ENCODE measurements around the gene ABL1. TPM values are rescaled to one million over a fixed set of nuclear protein-coding genes. Genes with fewer than 3 reads are reported as not detected.

The ABL1 gene
- total RNA-seq, 1 donor, result 21.5 TPM

DNA sequence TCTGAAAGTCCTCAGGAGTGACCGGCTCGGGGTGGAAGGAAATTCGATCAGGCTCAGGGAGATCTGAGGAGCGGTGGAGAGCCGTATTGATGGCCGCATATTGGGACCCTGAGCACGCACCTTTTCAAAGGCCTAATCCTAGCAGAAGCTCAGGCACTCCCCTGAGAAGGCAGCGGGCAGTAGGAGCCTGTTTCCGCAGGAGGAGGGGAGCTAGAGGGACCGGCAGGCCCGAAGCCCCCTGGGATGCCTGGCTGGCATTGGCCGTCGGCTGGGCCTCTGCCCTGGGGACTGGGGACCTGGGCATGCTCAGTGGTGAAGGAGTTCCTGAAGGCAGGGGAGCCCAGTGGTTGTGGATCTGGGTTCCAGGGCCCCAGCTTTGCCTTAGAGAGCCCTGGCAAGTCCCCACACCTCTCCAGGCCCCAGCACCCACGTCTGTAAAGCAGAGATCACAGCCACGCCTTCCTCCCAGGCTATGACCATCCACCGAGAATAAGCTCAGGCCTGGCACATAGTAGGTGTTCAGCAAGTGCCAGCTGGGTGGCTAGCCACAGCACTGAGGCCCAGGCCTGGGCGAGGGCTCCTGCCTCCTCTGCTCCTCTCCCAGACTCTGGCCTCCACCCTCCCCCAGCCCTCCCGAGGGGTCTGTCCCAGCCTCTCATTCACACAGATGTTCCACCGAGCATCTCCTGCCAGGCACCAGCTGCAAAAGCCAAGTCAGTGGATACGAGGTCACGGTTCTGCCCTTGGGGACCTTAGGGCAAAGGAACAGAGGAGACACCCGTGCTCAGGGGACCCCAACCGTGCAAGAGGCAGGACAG is 78.8 kb downstream of the ABL1 start:
- no peak for DNase-seq (ENCODE audit: low read depth in 2 of 3, low spot score in 2 of 3)

DNA sequence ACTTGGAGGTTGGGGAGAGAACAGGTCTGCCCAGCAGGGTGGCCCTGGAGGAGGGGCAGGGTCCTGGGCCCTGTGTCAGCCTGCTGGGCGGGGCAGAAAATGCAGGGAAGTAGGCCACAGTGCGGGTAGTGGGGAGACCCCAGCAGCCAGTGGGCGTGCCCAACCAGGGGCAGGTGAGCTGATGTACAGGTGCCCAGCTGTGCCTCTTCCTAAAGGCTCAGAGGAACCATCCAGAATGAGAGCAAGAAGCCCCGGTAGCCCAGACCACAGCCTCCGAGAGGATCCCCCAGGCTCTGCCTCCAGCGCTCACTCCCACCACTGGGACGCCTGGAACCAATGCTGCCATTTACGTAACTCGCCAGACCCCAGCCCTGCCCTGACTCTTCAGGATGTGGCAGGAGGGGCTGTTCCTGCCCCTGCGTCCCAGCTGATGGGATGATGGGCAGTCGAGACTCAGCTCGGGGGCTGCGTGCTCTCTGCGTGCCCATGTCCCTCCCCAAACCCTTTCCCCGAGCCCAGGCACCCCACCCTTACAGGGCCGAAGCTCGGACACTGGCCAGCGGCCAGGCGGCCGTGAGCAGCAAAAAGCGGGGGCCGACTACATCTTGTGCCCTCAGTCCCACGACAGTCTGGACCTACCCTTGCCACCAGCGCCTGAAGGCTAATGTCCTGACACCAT is 79.5 kb downstream of the ABL1 start:
- no peak for DNase-seq (ENCODE audit: low read depth in 2 of 3, low spot score in 2 of 3)

DNA sequence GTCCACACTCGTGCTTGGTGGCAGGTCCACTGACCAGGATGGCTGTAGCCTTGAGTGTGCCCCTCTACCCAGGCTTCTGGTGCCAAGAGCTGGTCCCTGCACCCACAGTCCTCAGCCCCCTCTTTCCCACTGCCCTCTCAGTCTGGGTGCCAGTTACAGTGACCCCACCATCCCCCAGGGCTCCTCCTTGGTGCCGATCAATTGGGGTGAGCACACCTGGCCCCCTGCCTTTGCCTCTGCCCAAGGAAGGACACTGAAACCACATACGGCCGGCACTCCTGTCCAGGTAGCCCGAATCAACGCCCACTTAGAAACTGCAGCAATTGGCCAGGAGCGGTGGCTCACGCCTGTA is 80.0 kb downstream of the ABL1 start:
- DNase-seq (ENCODE audit: low read depth in 2 of 3, low spot score in 2 of 3), result no peak

DNA sequence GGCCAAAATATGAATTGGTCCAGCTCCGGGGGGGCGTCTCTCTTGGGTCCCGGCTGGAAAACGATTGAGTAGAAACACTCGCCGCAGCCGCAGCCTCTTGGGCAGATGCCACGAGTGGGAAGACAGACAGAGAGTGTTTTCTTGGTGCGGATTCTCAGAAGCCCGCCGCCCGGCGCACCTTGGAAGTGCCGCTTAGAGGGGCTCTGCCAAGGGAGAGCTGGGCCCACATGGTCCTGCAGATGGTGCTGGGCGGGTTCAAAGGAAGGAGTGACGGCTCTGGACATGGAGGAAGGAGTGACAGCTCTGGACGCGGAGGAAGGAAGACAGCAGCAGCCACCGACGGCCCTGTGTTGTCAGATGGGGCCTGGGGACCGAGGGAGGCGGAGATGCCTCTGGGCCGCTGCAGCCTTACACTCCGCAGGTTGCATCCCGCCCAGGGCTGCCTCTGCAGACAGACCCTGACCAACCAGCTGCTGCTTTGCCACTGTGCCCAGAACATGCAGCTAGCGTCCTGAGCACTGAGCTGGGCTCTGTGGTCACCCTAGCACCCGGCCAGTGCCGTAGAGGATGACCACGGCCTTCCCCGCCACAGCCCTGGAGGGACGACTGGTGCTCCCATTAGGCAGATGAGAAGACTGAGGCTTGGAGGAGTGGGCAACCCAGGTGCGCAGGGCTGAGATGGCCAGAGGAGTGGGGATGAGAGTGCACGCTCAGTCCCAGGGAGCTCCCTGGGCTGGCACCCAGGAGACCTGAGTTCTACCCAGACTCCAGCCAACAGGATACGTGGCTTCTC is 82.3 kb downstream of the ABL1 start:
- no peak for DNase-seq (ENCODE audit: low read depth in 2 of 3, low spot score in 2 of 3)

DNA sequence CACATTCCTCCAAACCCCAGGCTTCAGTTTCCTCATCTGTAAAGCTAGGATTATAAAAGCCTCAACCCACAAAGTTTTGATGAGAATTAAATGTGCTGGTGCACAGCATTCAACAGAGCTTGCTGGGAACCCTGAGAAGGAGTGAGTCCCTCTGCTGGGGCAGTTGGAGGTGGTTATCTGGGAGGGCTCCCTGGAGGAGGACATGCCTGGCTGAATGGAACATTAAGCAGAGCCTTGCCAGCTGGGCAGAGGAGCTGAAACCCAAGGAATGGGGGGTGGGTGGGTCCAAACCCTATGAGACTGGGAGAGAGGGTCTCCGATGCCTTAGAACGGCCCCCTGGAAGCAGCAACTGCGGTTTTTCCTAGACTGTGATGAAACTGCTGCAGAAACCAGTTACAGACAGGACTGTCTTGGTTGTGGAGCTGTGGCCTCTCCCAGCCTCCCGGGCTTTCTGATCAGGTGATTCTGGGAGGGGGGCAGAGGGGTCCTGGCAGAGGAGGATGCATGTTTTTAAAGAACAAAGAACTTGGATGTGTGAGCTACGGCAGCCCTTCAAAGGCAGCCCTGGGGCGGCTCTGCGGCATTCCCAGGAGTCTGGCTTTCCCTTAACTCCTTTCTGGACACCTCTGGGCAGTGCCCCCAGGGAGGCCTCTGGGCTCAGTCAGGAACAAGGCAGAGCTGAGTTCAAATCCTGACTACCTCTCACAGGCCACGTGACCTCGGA is 83.2 kb downstream of the ABL1 start:
- DNase-seq (ENCODE audit: low read depth in 2 of 3, low spot score in 2 of 3), result no peak

DNA sequence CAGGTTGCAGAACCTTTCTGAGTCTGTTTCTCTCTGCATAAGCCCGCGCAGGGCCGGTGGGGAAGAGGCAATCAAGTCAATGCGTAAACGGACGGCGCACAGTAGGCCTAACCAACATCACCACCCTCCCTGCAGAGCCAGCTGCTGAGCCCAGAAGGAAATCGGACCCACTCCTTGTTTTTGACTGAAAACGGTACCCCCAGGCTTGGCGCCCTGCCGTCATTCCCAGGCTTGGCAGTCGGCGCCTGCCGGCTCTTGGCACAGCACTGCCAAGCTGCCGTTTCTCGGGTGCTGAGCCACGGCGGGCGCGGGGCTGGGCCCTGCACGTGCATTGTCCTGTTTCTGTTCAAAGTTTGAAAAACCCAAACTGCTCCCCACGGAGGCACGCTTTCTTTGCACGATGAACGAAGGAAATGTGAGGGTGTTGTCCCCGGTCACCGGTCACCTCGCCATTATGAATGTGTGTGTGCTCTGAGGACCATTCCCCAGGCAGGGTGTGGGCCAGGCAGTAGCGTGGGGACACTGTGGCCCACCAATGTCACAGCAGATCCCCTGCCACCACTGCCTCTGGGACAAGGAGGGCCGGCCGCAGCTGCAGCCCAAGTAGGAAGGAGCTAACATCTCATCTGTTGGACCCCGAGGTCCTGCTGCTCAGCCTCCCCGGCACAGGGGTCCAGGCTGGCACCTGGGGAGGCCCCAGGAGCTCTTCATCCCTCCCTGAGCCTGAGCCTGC is 83.9 kb downstream of the ABL1 start:
- DNase-seq (ENCODE audit: low read depth in 2 of 3, low spot score in 2 of 3), result no peak

DNA sequence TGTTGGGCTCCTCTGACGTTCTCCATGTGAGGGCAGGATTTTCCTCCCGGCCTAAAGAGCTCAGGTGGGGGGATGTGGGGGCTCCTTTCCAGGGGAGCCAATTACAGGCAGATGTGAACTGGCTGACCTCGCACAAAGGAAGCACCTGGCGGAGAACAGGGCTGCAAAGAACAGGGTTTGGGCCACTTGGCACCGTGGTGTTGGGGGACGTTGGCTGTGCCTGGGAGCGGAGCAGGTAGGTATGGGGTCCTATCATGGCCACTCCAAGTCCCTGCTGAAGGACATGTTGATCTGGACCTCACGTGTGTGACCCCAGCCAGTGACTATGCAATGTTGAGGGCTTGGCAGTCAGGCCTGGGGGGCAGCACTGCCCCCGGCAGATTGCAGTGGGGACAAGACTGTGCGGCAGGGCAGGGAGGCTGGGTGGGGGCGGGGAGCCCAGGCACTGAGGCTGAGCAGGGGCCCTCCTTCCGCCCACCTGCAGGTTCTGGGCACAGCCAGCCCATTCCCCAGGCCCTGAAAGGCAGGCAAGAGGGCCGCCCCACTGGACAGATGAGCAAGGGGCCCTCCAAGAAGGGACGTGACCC is 84.6 kb downstream of the ABL1 start:
- DNase-seq (ENCODE audit: low read depth in 2 of 3, low spot score in 2 of 3), result no peak

DNA sequence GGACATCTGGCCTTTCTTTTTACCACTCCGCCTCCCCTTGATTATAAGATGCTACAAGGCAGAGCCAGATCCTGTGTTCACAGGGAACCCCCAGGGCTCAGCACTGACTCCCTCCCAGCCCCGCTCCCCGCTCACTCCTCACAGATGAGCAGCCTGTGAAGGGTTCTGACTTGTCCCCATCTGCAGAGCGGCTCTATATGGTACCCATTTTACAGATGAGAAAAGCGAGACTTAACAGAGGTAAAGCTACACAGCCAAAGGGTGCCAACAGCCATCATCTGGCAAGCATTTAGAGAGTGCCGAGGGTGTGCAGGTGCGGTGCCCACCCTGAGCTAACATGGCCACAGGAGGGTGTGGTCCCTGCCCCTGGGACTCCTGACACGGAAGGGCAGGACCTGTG is 85.2 kb downstream of the ABL1 start:
- no peak for DNase-seq (ENCODE audit: low read depth in 2 of 3, low spot score in 2 of 3)

DNA sequence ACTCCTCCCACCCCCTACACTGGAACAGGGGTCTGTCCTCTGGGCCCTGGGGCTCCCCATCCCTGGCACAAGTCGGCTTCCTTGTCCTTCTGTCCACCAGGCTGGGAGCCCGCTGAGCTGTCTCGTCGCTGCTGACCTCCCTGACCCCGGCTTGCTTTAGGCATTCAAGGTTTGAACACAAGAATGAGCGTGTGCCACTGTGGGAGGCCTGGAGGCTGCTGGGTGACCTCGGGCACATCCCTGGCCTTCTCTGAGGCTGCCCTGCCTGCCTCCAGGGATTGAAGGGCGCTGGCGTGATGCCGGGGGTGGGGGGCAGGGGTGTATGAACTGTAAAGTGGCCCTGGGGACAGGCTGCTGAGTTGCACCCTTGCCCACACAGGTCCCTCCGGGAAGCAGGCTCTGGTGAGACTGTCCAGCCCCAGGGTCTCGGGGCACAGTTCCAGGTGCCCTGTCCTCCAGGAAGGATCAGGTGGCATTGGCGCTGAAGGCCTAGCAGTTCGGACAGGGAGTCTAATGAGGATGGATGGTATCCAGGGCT is 85.8 kb downstream of the ABL1 start:
- no peak for DNase-seq (ENCODE audit: low read depth in 2 of 3, low spot score in 2 of 3)

DNA sequence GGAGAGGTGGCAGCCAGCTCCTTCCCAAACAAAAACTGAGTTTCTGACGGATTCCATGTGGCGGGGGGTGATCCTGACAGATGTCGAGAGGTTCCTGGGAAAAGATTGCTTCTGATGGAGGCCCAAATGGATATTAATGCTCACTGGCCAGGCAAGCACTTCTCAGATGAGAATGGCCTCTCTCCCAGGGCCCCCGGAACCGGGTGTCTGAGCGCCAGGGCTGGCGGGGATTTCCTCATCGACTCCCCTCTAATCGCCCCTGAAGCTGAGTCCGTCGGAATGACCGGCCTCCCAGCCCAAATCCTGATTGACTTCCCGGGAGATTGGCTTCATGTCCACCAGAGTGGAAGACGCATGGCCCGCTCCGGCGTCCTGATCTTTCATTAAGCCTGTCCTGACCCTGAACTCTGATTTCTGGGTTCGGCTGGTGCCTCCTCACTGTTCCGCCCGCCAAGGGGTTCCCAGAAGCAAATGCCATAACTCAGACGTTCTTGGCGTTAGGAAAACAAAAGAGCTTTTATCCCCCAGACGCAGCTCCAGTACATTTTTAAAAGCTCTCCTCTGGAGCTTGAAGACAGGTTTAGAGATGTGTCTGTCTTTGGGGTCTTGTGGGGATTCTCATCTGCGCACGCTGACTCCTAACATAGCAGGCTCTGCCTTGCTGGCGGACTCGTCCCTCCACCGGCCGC is 86.4 kb downstream of the ABL1 start:
- no peak for DNase-seq (ENCODE audit: low read depth in 2 of 3, low spot score in 2 of 3)

DNA sequence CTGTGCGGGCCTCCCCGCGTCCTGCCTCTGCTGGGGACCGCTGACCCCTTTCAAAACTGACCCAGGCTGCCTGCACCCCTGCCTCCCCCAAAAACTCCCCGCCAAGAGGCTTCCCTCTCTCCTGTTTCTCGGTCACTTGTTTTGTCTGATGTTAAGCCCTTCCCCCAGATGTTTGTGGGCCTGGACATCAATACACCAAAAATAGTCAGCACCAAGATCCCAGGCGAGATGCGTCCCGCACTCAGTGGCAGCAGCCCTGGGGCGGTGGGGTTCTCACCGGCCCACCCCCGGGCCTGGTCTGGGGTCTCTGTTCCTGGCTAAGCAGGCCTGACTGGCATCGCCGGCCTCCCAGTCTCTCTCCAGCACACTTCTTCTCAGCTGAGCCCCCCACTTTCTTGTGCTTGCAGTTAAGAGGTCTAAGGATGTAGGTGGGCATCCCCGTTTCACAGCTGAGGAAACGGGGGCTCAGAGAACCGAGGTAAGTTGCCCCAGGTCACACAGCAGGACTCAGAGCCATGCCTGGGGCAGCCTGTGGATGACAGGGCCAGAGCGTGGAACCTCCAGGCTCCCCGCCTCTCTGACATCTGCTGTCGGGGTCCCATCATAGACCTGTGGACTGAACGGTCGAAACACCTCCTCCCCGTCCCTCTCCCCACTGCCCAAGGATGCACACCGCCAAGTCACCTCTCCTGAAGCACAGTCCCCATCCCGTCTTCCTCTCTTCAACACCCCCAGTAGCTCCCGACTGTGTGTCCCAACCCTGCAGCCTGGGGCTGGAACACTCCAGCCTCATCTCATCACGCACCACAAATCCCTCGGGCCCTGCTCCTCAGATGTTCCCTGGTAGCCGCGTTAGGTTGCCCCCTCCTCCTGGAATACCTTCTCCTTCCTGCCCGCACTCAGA is 87.2 kb downstream of the ABL1 start:
- no peak for DNase-seq (ENCODE audit: low read depth in 2 of 3, low spot score in 2 of 3)

DNA sequence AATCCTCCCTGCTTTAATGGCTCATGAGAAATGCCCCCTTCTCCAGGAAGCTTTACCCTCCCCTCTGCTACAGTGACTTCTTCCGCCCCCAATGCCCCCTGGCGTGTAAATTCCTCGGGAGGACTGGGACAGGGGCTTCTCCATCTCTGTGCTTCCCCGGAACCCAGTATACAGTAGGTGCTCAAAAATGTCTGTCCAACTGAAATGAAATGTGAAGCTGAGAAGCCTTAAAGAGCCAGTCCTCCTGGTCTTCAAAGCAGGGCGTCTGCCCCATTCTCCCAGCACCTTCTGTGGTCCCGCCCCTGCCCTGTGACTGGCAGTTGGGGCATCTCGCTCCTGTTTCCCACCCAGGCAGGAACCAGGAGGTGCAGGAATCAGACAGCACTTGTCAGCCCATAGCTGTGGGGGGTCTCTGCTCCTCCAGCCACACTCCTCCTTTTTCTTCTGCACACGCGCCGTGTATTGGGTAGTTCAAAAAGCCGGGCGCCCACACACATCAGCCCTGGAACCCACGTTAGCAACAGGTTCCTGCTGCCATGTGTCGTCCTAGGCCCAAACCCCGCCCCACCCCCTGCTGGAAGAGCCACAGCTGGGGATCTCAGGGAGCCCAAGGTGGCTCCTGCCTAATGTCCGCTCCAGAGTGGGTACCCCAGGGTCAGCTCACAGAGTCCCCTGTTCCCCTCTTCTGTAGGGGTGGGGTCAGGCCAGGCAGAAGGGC is 88.0 kb downstream of the ABL1 start:
- no peak for DNase-seq (ENCODE audit: low read depth in 2 of 3, low spot score in 2 of 3)

DNA sequence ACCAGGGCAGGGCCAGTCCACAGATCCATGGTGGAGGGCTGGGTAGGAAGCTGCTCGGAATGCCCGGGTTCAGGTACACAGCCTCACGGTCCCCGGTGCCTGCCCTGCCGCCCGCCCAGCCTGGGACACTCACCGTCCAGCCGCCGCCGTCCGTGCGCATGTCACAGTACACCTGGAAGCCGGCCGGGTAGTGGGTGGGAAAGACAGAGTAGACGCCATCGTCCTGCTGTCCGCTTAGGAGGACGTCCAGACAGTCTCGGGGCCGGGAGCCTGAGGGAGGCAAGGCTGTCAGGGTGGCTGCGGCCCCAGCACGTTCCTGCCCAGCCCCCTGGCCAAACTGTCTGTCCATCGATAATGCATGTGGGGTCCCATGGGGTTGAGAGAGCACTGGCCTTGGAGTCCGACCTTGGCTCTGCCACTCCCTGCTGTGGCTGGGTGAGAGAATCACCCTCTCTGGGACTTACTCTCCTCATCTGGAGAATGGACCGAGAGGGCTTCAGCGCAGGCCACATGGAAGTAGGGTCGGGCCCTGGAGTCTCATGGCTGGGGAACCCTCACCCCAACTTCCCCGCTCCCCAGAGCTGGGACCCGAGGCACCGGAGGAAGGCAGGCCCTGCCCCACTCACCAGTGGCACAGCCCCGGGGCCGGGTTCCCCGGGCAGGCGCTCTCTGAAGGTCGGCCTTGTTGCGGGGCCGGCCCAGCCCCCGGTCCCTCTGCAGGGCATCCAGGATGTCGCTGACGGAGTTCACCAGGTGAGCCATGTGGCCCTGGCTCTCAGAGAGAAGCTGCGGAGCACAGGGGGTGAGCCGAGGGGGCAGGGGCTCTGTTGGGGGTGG is 88.8 kb downstream of the ABL1 start:
- no peak for DNase-seq (ENCODE audit: low read depth in 2 of 3, low spot score in 2 of 3)

DNA sequence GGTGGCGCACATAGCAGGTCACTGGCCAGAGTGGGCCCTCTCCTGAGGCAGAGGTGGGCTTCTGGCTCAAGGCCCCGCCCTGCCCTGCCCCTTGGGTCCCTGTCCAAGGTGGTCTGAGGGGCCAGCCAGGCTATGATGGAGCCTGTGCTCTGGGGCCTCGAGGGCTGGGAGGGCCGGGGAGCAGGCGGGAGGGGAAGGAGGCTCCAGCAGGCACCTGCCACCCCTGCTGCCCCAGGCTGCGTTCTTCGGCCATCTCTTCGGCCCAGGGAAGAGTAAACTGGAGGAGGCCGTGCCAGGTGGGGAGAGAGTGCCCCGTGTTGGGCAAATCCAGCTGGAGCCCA is 89.4 kb downstream of the ABL1 start:
- DNase-seq (ENCODE audit: low read depth in 2 of 3, low spot score in 2 of 3), result no peak

DNA sequence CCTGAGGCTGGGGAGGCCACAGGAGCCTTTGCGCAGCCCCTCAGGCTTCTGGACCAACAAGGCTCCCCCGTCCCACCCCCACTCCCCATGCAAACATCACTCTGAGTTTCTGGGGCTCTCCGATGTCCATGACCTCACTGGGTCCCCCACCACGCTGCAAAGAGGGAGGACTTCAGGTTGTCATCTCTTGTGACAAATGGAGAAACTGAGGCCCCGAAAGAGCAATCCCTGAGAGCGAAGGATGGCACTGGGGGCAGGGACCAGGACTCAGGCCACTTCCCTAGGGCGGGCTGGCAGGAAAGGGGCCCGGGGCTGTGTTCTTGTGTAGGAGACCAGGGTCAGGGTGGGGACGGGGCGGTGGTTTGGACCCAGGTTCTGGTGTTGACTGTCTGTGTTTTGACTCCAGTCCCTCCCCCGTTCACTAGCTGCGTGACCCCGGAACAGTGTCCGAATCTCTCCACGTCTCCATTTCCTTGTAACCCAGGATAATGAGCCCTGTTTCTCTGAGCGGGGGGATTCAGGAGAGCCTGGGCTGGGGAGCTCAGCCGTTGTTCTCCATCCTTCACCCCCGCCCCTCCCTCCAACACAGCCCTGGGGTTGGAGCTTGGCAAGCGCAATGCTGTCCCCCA is 90.1 kb downstream of the ABL1 start:
- DNase-seq (ENCODE audit: low read depth in 2 of 3, low spot score in 2 of 3), result no peak

DNA sequence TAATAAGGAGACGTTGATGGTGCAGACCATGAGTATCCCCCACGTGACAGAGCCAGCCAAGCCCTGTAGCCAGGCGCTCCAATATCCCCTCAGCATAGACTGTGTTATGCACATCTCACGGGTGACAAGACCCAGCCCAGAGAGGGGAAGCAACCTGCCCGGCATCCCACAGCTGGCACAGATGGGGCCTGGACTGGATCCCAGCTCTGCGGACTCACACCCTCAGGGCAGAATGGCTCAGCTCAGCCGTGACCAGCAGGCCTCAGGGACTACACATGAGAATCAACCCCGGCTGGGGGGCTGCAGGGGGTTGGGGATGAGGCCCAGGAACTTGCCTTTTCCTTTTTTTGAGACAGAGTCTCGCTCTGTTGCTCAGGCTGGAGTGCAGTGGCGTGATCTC is 92.3 kb downstream of the ABL1 start:
- DNase-seq (ENCODE audit: low read depth in 2 of 3, low spot score in 2 of 3), result no peak
